Measurements from ENCODE around the gene PXT1.

PXT1 gene

GRCh38 chr6:36387440-36388303 is 55.0 kb downstream of the PXT1 start, which contains the start of gene ETV7:
Gene ETV7 (minus strand): TSS chr6:36387669. CDS start chr6:36387541, 128 bp downstream.
- DNase-seq: no peak

- peak; percentile 31 for DNase-seq
Observed at GRCh38 chr6:36386495-36387439, 55.9 kb downstream of the PXT1 start.

GRCh38 chr6:36384095-36384494 is 58.6 kb downstream of the PXT1 start:
- DNase-seq: no peak

GRCh38 chr6:36383606-36384005 is 59.0 kb downstream of the PXT1 start:
- no peak for DNase-seq

GRCh38 chr6:36382976-36383375 is 59.7 kb downstream of the PXT1 start:
- DNase-seq: no peak

- DNase-seq: no peak
Observed at GRCh38 chr6:36381502-36382389, 60.9 kb downstream of the PXT1 start.

- DNase-seq: no peak
Observed at GRCh38 chr6:36380166-36380565, 62.5 kb downstream of the PXT1 start.

- DNase-seq: no peak
Observed at GRCh38 chr6:36378936-36379335, 63.7 kb downstream of the PXT1 start.

GRCh38 chr6:36378243-36378920 is 64.3 kb downstream of the PXT1 start:
- DNase-seq: no peak

GRCh38 chr6:36377594-36377993 is 65.1 kb downstream of the PXT1 start:
- no peak for DNase-seq

- DNase-seq: no peak
Observed at GRCh38 chr6:36376742-36377141, 65.9 kb downstream of the PXT1 start.

GRCh38 chr6:36376183-36376582 is 66.5 kb downstream of the PXT1 start:
- DNase-seq: no peak

- no peak for DNase-seq
Observed at GRCh38 chr6:36375644-36376155, 67.0 kb downstream of the PXT1 start.

- no peak for DNase-seq
Observed at GRCh38 chr6:36374972-36375371, 67.7 kb downstream of the PXT1 start.

GRCh38 chr6:36374194-36374593 is 68.5 kb downstream of the PXT1 start:
- DNase-seq: no peak

GRCh38 chr6:36373368-36374019 is 69.2 kb downstream of the PXT1 start:
- DNase-seq: peak; percentile 42

- DNase-seq: no peak
Observed at GRCh38 chr6:36372088-36372487, 70.6 kb downstream of the PXT1 start.

GRCh38 chr6:36371211-36371610 is 71.4 kb downstream of the PXT1 start:
- DNase-seq: no peak

GRCh38 chr6:36370638-36371037 is 72.0 kb downstream of the PXT1 start:
- DNase-seq: no peak

- peak; percentile 61 for DNase-seq
Observed at GRCh38 chr6:36368921-36369865, 73.5 kb downstream of the PXT1 start.
